ENCODE data around the gene DLEC1.

The DLEC1 gene

GRCh38 chr3:38116471-38117162 is 77.6 kb downstream of the DLEC1 start:
- no peaks in the 10 kb centered on the region; the same call in 1 of the 2 replicates for H3K36me3 ChIP-seq (ENCODE audit: insufficient read depth, low read length)
- H3K9ac ChIP-seq (ENCODE audit: low read depth, low read length) = no peak overlapping the region

GRCh38 chr3:38117163-38117716 is 78.2 kb downstream of the DLEC1 start:
- H3K9ac ChIP-seq (ENCODE audit: low read depth, low read length) = no peak overlapping the region
- no peaks in the 10 kb centered on the region for H3K9me3 ChIP-seq (ENCODE audit: control insufficient read depth, insufficient read depth, low read length)

More at GRCh38 chr3:38116471-38117162, 77.6 kb downstream of the DLEC1 start:
- Histone ChIP-seq H3K9me3 (ENCODE audit: control insufficient read depth, insufficient read depth, low read length) (no peaks in the 10 kb centered on the region), H3K4me1 (ENCODE audit: insufficient read depth, low read length) (no peaks in the 10 kb centered on the region)

GRCh38 chr3:38117748-38118420 is 78.9 kb downstream of the DLEC1 start:
- no peaks in the 10 kb centered on the region; the same call in 1 of the 2 replicates for H3K36me3 ChIP-seq (ENCODE audit: insufficient read depth, low read length)
- no peak overlapping the region for H3K9ac ChIP-seq (ENCODE audit: low read depth, low read length)
- no peaks in the 10 kb centered on the region for H3K9me3 ChIP-seq (ENCODE audit: control insufficient read depth, insufficient read depth, low read length)
- no peaks in the 10 kb centered on the region for H3K4me1 ChIP-seq (ENCODE audit: insufficient read depth, low read length)

More at GRCh38 chr3:38117163-38117716, 78.2 kb downstream of the DLEC1 start:
- H3K4me1 ChIP-seq (ENCODE audit: insufficient read depth, low read length) = no peaks in the 10 kb centered on the region
- H3K36me3 ChIP-seq (ENCODE audit: insufficient read depth, low read length) = no peaks in the 10 kb centered on the region; the same call in 1 of the 2 replicates

- Histone ChIP-seq H3K9me3 (ENCODE audit: control insufficient read depth, insufficient read depth, low read length) (no peaks in the 10 kb centered on the region), H3K4me1 (ENCODE audit: insufficient read depth, low read length) (no peaks in the 10 kb centered on the region), H3K9ac (ENCODE audit: low read depth, low read length) (no peak overlapping the region), H3K36me3 (ENCODE audit: insufficient read depth, low read length) (no peaks in the 10 kb centered on the region; the same call in 1 of the 2 replicates)
These were observed 79.6 kb downstream of the DLEC1 start for GRCh38 chr3:38118421-38119247.

GRCh38 chr3:38119248-38119544 is 80.2 kb downstream of the DLEC1 start:
- H3K4me1 ChIP-seq (ENCODE audit: insufficient read depth, low read length) = no peaks in the 10 kb centered on the region
- H3K9ac ChIP-seq (ENCODE audit: low read depth, low read length) = no peak overlapping the region
- H3K9me3 ChIP-seq (ENCODE audit: control insufficient read depth, insufficient read depth, low read length) = no peaks in the 10 kb centered on the region
- no peaks in the 10 kb centered on the region; the same call in 1 of the 2 replicates for H3K36me3 ChIP-seq (ENCODE audit: insufficient read depth, low read length)

GRCh38 chr3:38119821-38120692 is 81.0 kb downstream of the DLEC1 start:
- Histone ChIP-seq H3K9ac (ENCODE audit: low read depth, low read length) (no peak overlapping the region), H3K9me3 (ENCODE audit: control insufficient read depth, insufficient read depth, low read length) (no peaks in the 10 kb centered on the region), H3K4me1 (ENCODE audit: insufficient read depth, low read length) (no peaks in the 10 kb centered on the region), H3K36me3 (ENCODE audit: insufficient read depth, low read length) (peaks cover 6% of the 10 kb centered on the region; the same call in 1 of the 2 replicates)

GRCh38 chr3:38120693-38121450 is 81.9 kb downstream of the DLEC1 start:
- Histone ChIP-seq H3K36me3 (ENCODE audit: insufficient read depth, low read length) (peaks cover 6% of the 10 kb centered on the region; the same call in 1 of the 2 replicates), H3K9ac (ENCODE audit: low read depth, low read length) (no peak overlapping the region), H3K4me1 (ENCODE audit: insufficient read depth, low read length) (no peaks in the 10 kb centered on the region), H3K9me3 (ENCODE audit: control insufficient read depth, insufficient read depth, low read length) (no peaks in the 10 kb centered on the region)

- H3K36me3 ChIP-seq (ENCODE audit: insufficient read depth, low read length) = peaks cover 6% of the 10 kb centered on the region; the same call in 1 of the 2 replicates
- H3K4me1 ChIP-seq (ENCODE audit: insufficient read depth, low read length) = no peaks in the 10 kb centered on the region
- H3K9me3 ChIP-seq (ENCODE audit: control insufficient read depth, insufficient read depth, low read length) = no peaks in the 10 kb centered on the region
- H3K9ac ChIP-seq (ENCODE audit: low read depth, low read length) = no peak overlapping the region
These were observed 82.4 kb downstream of the DLEC1 start for GRCh38 chr3:38121451-38121831.

- Histone ChIP-seq H3K9me3 (ENCODE audit: control insufficient read depth, insufficient read depth, low read length) (no peaks in the 10 kb centered on the region), H3K4me1 (ENCODE audit: insufficient read depth, low read length) (no peaks in the 10 kb centered on the region), H3K9ac (ENCODE audit: low read depth, low read length) (no peak overlapping the region), H3K36me3 (ENCODE audit: insufficient read depth, low read length) (peaks cover 8% of the 10 kb centered on the region; the same call in 1 of the 2 replicates)
These were observed 82.9 kb downstream of the DLEC1 start for GRCh38 chr3:38121832-38122461.

GRCh38 chr3:38122712-38123290 is 83.8 kb downstream of the DLEC1 start:
- no peaks in the 10 kb centered on the region for H3K9me3 ChIP-seq (ENCODE audit: control insufficient read depth, insufficient read depth, low read length)
- H3K4me1 ChIP-seq (ENCODE audit: insufficient read depth, low read length) = no peaks in the 10 kb centered on the region
- peaks cover 15% of the 10 kb centered on the region; the same call in 1 of the 2 replicates for H3K36me3 ChIP-seq (ENCODE audit: insufficient read depth, low read length)
- H3K9ac ChIP-seq (ENCODE audit: low read depth, low read length) = no peak overlapping the region

GRCh38 chr3:38124324-38125122 is 85.5 kb downstream of the DLEC1 start:
- no peaks in the 10 kb centered on the region for H3K9me3 ChIP-seq (ENCODE audit: control insufficient read depth, insufficient read depth, low read length)
- peaks cover 21% of the 10 kb centered on the region for H3K36me3 ChIP-seq (ENCODE audit: insufficient read depth, low read length)
- no peak overlapping the region for H3K9ac ChIP-seq (ENCODE audit: low read depth, low read length)
- H3K4me1 ChIP-seq (ENCODE audit: insufficient read depth, low read length) = no peaks in the 10 kb centered on the region
